HG02588 (cell line): ENCODE measurements around the gene PTPRK.
A peak's percentile ranks its signal among the peaks of the same experiment; 100 is the strongest.

Experiments used
- ATAC-seq: cut with Tn5 transposase; IDR thresholded peaks from one replicate; pipeline ENCODE4 v1.9.1; 2021; ENCODE audit warnings: mild to moderate bottlenecking, moderate library complexity; ENCODE audit not compliant: unreplicated experiment

Gene PTPRK

GRCh38 chr6:128305228-128305627 lies 215.2 kb downstream of the PTPRK start:
- ATAC-seq: no peak

DNA sequence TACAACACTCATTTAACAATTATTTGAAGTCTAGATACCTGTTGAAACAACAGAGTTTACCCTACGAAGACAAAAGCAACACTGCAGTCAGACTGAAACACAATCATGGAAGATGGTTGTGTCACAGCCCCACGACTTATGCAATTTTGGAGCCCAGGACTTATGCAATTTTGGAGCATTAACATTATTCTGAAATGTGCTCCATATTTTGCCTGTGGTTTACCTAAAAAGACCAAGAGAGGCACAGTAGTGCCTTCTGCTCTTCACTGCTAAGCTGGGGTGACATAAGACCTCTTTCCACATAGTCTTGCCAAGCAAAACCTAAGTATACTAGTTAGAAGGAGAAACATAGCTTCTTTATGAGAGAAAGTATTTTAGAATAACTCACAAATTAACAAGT lies 216.5 kb downstream of the PTPRK start:
- ATAC-seq: no peak

GRCh38 chr6:128302942-128303341 lies 217.5 kb downstream of the PTPRK start:
- no peak for ATAC-seq

GRCh38 chr6:128295670-128296069 lies 224.7 kb downstream of the PTPRK start:
- no peak for ATAC-seq

- no peak for ATAC-seq
Measured at GRCh38 chr6:128290221-128290620, 230.2 kb downstream of the PTPRK start.

- ATAC-seq: no peak
Measured at GRCh38 chr6:128284128-128284527, 236.3 kb downstream of the PTPRK start.

- ATAC-seq: no peak
Measured at GRCh38 chr6:128282961-128283360, 237.4 kb downstream of the PTPRK start.

- ATAC-seq: no peak
Measured at GRCh38 chr6:128280960-128281359, 239.4 kb downstream of the PTPRK start.

DNA sequence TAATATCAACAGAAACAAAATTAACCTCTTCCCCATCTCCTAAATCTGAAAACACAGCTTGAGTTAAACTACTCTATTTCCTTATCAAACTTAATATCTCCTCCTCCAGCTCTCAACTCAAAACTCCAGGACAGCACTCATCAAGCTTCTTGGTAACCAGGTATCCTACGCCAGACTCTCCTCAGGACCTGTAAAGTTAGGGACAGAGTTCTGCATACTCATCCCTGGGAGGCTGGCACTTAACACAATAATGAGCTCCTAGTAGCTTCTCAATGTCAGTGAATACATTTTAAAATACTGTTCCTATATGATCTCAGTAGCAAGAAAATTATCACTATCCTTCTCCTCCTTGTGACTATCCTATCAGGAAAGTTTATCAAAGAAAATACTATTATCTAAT lies 240.3 kb downstream of the PTPRK start:
- no peak for ATAC-seq

DNA sequence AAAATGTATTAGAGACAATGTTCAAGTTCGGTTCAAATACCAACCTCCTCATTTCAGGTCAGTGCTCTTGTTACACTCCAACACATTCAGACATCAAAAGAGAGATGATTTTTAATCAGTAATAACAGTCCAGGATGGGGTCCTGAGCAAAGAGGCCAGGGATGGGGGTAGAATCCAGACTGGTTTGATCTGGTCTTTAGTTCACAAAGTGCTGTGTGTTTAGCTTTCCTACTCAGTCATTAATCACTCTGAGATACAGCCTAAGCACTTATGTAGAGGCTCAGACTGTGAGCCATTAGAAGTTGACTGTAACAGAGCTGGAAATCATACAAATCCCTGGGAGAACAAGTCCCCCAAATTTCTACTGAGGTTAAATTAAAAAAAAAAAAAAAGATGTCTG lies 241.6 kb downstream of the PTPRK start:
- no peak for ATAC-seq

DNA sequence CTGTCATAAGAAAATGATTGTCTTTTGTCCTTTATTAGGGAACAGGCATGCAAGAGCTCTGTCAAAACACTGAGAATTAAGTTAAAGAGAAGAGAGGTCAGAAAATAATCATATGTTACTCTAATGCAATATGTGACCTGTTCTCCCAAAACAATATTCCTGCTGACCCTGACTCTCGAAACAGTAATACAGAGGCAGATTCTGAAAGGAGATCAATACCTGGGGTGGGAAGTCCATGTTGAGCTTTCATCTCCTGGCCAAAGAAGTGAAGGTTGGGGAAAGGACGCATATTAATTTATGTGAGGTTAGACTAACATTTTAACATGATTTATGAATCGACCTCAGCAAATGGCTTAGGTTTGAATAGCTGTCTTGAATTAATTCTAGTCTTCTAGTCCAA lies 243.0 kb downstream of the PTPRK start:
- no peak for ATAC-seq

DNA sequence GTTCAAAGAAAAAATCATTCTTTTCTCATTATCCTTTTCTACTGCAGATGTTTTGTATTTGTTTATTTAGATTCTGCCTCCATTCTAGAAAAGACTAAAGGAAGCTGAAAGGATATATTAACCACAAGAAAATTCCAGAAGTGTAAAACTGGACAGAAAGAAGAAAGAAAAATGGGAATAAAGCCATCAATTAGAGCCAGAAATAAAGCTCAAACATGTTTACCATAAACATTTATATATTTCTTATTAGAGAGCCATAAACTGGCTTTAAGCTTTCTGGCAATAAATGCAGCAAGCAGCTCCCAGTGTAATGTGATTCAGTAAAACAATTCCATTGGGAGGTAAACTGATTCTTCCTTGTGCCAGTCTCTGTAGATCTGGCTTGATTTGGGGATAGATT lies 244.1 kb downstream of the PTPRK start:
- ATAC-seq: no peak

DNA sequence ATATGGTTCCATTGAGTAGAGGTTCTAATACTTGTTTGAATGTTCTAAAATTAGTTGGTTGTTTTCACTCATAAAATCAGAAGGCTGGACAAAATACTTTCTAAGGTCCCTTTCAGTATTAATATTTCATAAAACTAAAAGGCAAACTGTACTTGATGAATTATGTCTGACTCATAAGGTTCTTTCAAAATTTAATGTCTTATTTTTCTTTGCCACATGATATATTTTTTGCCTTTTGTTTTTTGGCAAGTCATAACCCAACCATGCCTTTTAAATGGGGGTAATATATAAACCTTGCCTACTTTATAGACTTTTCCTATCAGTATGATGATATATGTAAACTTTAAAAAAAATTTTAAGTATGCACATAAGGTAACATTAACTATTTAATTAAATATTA lies 244.7 kb downstream of the PTPRK start:
- ATAC-seq: no peak

DNA sequence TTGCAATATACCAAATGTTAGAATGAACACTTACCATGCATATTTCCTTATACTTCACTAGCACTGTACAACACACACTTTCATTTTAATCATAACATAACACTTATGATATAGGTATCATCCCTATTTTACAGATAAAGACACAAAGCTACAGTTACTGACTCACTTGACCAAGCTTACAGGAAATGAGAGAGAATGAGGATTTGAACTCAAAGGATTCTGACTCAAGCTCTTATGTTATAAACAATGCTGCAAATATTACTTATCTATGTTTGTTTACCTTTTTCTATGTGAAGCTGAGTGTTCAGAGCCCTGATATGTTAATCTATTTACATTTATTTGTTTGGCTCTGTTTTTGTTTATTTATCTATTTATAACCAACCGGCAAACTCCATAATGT lies 245.4 kb downstream of the PTPRK start:
- ATAC-seq: no peak

- no peak for ATAC-seq
Measured at GRCh38 chr6:128271527-128271926, 248.9 kb downstream of the PTPRK start.

GRCh38 chr6:128271011-128271410 lies 249.4 kb downstream of the PTPRK start:
- no peak for ATAC-seq

DNA sequence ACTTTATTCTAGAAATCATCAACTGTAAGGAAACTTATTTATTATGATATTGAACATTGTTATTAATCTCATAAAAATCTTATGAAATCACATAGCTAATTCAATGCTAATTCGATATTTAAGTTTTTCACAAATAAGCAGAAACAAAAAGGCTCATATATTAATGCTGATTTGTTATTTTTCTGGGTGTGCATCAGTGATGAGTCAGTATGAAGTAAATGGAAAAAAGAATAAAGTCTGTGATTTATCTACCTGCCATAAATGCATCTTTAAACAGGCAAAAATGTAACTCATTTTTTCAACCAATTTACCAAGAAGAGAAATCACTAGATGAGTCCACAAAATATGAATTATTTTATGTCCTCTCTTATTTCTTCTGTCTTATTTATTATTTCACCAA lies 253.5 kb downstream of the PTPRK start:
- no peak for ATAC-seq

GRCh38 chr6:128265706-128266105 lies 254.7 kb downstream of the PTPRK start:
- no peak for ATAC-seq

DNA sequence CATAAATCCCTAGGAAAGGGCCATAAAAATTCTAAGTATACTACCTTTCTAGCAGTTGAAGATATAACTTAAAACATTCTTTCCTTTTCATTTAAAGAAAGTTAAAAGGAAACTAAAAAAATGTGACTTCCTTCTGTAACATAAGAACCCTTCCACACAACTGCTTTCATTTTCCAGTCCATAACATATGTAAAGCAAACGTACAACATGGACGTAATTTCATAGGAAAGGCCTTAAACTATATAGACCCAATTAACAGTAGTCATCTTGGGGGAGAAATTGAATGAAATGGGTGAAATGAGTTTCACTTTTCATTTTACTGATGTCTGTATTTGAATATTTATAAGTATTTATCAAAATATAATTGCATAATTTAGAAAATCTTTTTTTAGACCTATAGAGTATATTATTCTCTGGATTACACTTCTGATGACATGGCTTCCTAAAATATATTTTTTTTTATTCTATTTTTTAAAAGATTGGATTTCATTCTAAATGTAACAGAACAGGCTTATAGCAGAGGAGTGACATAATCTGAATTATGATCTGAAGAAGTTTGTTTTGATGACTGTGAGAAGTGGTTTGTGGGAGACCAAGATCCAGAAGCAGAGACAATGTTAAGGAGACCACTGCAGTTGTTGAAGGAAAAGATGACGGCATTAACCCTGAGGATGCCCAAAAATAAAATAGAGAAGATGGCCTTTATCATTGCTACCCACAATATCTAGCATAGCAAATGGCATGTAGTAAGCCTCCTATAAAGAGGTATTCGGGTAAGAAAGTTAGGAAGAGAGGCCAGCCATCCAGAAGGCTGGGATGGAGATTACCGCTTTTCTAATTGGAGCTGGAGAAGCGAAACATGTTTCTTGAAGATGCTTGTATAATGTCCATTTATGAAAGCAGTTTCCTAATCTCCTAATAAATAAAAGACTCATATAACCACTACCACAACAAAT lies 260.4 kb downstream of the PTPRK start:
- peak; percentile 42 for ATAC-seq

DNA sequence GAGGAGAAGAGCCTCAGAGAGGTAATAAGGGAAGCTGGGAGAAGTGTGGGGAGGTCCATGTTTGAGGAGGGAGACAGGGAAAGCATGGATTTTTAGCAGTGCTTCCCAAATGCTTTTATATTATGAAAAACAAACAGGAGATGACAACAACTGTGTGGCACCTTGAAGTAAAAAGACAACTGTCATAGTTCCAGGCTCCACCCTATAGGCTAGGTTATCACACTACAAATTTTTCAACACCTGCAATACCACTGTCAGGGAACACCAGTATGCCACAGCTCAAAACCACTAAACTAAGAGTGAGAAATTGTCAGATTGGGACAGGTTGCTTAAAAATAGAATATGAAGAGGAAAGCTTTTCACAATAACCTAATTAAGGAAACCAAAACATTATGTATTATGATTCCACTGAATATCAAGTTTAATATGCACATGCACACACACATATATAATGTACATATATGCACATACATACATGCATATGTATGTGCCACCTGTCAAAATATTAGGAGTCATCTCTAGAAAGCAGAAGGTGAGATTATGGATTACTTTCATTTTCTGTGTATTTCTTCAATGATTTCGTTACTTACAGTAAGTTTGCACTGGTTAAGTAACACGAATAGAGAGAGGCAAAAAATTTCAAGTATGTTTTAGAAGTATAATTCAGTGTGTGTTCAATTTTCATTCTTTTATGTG lies 261.2 kb downstream of the PTPRK start:
- peak; percentile 88 for ATAC-seq

DNA sequence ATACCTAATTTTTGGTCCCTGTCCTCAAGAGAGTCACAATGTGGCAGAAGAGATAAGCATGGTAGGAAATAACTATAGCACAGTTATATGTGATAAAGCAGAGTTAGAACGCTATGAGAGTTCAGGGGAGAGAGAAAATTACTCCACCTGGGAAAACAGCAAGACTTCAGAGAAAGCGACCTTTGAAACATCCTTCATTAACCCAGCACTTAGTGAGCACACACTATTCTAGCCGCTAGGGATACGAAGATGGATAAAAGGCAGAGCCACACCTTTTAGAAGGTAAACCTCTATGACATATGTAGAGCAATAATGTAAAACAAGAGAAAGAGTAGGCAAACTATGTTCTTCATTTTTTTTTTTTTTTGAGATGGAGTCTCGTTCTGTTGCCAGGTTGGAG lies 264.3 kb downstream of the PTPRK start:
- ATAC-seq: no peak
